AG09309 (cell line): Measurements from ENCODE around the gene SLC2A6.

Experiments
- DNase-seq: peaks from one replicate; pipeline ENCODE4 v3.0.0-alpha.2; 2010; ENCODE audit warnings: low read depth
- H3K4me3 ChIP-seq: 2 replicates; pipeline ENCODE4 v1.5.1; 2011; ENCODE audit warnings: mild to moderate bottlenecking, low read depth, low read length, moderate library complexity; ENCODE audit not compliant: control insufficient read depth
- CTCF ChIP-seq: IDR thresholded peaks from 2 replicates; pipeline ENCODE4 v1.5.1; 2011; ENCODE audit warnings: mild to moderate bottlenecking, low read depth, low read length, inconsistent platforms; ENCODE audit not compliant: insufficient read depth, control insufficient read depth; ENCODE audit errors: missing control alignments

Gene SLC2A6

GRCh38 chr9:133467101-133467500 is 11.8 kb downstream of the SLC2A6 start:
- no peak for TF ChIP-seq CTCF
- H3K4me3 ChIP-seq = no peak overlapping the region
- no peak for DNase-seq

- TF ChIP-seq CTCF = no peak
- H3K4me3 ChIP-seq = no peak overlapping the region
- no peak for DNase-seq
Observed at GRCh38 chr9:133465984-133466383, 12.9 kb downstream of the SLC2A6 start.

GRCh38 chr9:133464638-133465037 is 14.3 kb downstream of the SLC2A6 start:
- no peak for TF ChIP-seq CTCF
- no peak for DNase-seq
- no peak overlapping the region for H3K4me3 ChIP-seq

GRCh38 chr9:133463864-133464615 is 14.9 kb downstream of the SLC2A6 start:
- no peak for DNase-seq

GRCh38 chr9:133463234-133463863 is 15.6 kb downstream of the SLC2A6 start:
- no peak overlapping the region for H3K4me3 ChIP-seq
- TF ChIP-seq CTCF = no peak
- no peak for DNase-seq

More at GRCh38 chr9:133463864-133464615, 14.9 kb downstream of the SLC2A6 start:
- no peak overlapping the region for H3K4me3 ChIP-seq
- TF ChIP-seq CTCF = no peak

DNA sequence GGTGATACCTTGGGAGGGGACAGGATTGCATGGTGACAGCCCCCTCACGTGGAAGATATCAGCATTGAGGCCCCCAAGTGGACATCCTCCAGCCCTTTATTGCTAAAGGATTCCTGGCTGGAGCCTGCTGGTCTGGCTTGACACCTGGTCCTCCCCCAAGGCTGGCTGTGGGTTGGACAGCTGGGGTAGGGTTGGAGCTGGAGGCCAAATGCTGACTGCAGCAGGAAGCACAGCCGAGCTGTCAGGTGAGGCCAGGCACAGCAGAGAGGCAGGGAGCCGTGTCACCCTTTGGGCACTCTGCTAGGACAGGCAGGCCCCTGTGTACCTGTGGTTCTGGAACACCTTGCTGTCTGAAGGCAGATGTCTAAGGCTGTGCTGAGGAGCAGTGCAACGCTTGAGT is 16.9 kb downstream of the SLC2A6 start:
- TF ChIP-seq CTCF = no peak

More for the DNA sequence above, 16.9 kb downstream of the SLC2A6 start:
- H3K4me3 ChIP-seq = no peak overlapping the region
- no peak for DNase-seq
